Endothelial cell of umbilical vein (primary cell): ENCODE data around the gene NQO2. TPM values are rescaled to one million over a fixed set of nuclear protein-coding genes. Genes with fewer than 3 reads are reported as not detected.

ENCODE experiments used
- BruUV-seq: library from RNA; stranded (reverse); fragments of 400-500 nt; replicated peaks from 2 replicates; lab custom pipeline; 2021; lab: Mats Ljungman, UMichigan
- CTCF ChIA-PET: fragments of 300-600, 350-600 bp; sonication (Branson Sonifier 250); formaldehyde crosslinking; loops from one replicate; lab custom pipeline; 2021; ENCODE audit warnings: antibody characterized with exemption, inconsistent platforms; lab: Charles Lee
- POLR2A ChIA-PET: fragments of 300-600, 350-600 bp; sonication (Branson Sonifier 250); formaldehyde crosslinking; loops from one replicate; lab custom pipeline; 2021; ENCODE audit warnings: antibody characterized with exemption, inconsistent platforms; lab: Charles Lee
- DNase-seq: peaks from one replicate; pipeline ENCODE4 v3.0.0-alpha.2; 2011; ENCODE audit warnings: low read depth, low spot score
- FAIRE-seq: peaks from 2 replicates; lab custom pipeline; 2011; peaks lifted over from hg19 to GRCh38; lab: Jason Lieb, UNC
- H2AFZ ChIP-seq: 2 replicates; pipeline ENCODE4 v1.6.0; 2012; ENCODE audit warnings: low read depth, low read length, control low read depth, inconsistent platforms
- H3K27ac ChIP-seq: 2 replicates; pipeline ENCODE4 v1.5.1; 2011; ENCODE audit warnings: low read depth, mild to moderate bottlenecking, control low read depth, low read length, moderate library complexity; ENCODE audit not compliant: insufficient read depth
- H3K27me3 ChIP-seq, 2 experiments: 2 replicates each; pipeline versions ENCODE4 v1.6.0 to v1.6.1; 2011; ENCODE audit warnings: low read length in 2 of 2, mixed read lengths in 1 of 2; ENCODE audit not compliant: control insufficient read depth in 2 of 2, insufficient read depth in 2 of 2
- H3K36me3 ChIP-seq, 2 experiments: 2 replicates in 1 of 2; 3 replicates in 1 of 2; pipeline ENCODE4 v1.5.1; 2011; ENCODE audit warnings: low read length in 2 of 2, mild to moderate bottlenecking in 1 of 2, moderate library complexity in 1 of 2; ENCODE audit not compliant: control insufficient read depth in 2 of 2, insufficient read depth in 2 of 2; ENCODE audit errors: extremely low read depth in 1 of 2
- H3K4me1 ChIP-seq: 3 replicates; pipeline ENCODE4 v1.5.1; 2011; ENCODE audit warnings: mild to moderate bottlenecking, low read length; ENCODE audit not compliant: control insufficient read depth, insufficient read depth; ENCODE audit errors: extremely low read depth
- H3K4me2 ChIP-seq: 2 replicates; pipeline ENCODE4 v1.6.1; 2011; ENCODE audit warnings: low read length, control low read depth, mixed read lengths; ENCODE audit not compliant: insufficient read depth
- H3K4me3 ChIP-seq, 3 experiments: fragments of 200-600 bp in 1 of 3; sonication (generic), shearing (Covaris generic) in 1 of 3; replicated peaks in 1 of 3; 2 replicates each; pipeline ENCODE4 v1.5.1; 2011 to 2016; ENCODE audit warnings: control low read depth in 3 of 3, low read length in 3 of 3, mild to moderate bottlenecking in 2 of 3, inconsistent platforms in 1 of 3, low read depth in 1 of 3, moderate library complexity in 1 of 3; ENCODE audit not compliant: insufficient read depth in 1 of 3
- H3K79me2 ChIP-seq: 2 replicates; pipeline ENCODE4 v1.6.0; 2012; ENCODE audit warnings: low read length, inconsistent platforms; ENCODE audit not compliant: control insufficient read depth, insufficient read depth
- H3K9ac ChIP-seq: replicated peaks from 2 replicates; pipeline ENCODE3; 2011; ENCODE audit warnings: low read length, control low read depth; ENCODE audit not compliant: insufficient read depth; ENCODE audit errors: extremely low read depth
- H3K9me1 ChIP-seq: replicated peaks from 3 replicates; pipeline ENCODE4 v1.6.0; 2011; ENCODE audit warnings: mild to moderate bottlenecking, low read length; ENCODE audit not compliant: control insufficient read depth, insufficient read depth; ENCODE audit errors: extremely low read depth
- H3K9me3 ChIP-seq: replicated peaks from 2 replicates; pipeline ENCODE4 v1.5.1; 2012; ENCODE audit warnings: low read length, inconsistent platforms; ENCODE audit not compliant: control insufficient read depth, insufficient read depth
- H4K20me1 ChIP-seq: replicated peaks from 2 replicates; pipeline ENCODE3; 2011; ENCODE audit warnings: mild to moderate bottlenecking, low read length; ENCODE audit not compliant: control insufficient read depth, insufficient read depth; ENCODE audit errors: extremely low read depth
- CTCF ChIP-seq, 2 donors: IDR thresholded peaks; 1 replicate in 1 of 2; 2 replicates in 1 of 2; pipeline ENCODE4 v1.5.1; 2011; ENCODE audit warnings: low read length in 2 of 2, mild to moderate bottlenecking in 2 of 2, moderate library complexity in 2 of 2, control low read depth in 1 of 2, inconsistent platforms in 1 of 2, low read depth in 1 of 2; ENCODE audit not compliant: insufficient read depth in 1 of 2; ENCODE audit errors: extremely low read depth in 1 of 2
- EZH2 ChIP-seq: IDR thresholded peaks from 2 replicates; pipeline ENCODE4 v1.6.1; 2012; ENCODE audit warnings: borderline replicate concordance, low read depth, mild to moderate bottlenecking, moderate library complexity, low read length, inconsistent platforms; ENCODE audit not compliant: severe bottlenecking
- FOS ChIP-seq: IDR thresholded peaks from 2 replicates; pipeline ENCODE4 v1.6.1; 2011; ENCODE audit warnings: mild to moderate bottlenecking, low read length, moderate library complexity, borderline replicate concordance; ENCODE audit not compliant: insufficient read depth
- GATA2 ChIP-seq: IDR thresholded peaks from 2 replicates; pipeline ENCODE4 v1.7.0; 2011; ENCODE audit warnings: low read depth, mild to moderate bottlenecking, moderate library complexity, mixed read lengths, low read length; ENCODE audit not compliant: insufficient read length, insufficient read depth
- JUN ChIP-seq: IDR thresholded peaks from 2 replicates; pipeline ENCODE4 v1.6.1; 2011; ENCODE audit warnings: borderline replicate concordance, low read depth; ENCODE audit not compliant: insufficient read length, insufficient read depth
- MAX ChIP-seq: IDR thresholded peaks from 2 replicates; pipeline ENCODE4 v1.6.1; 2011; ENCODE audit not compliant: insufficient read depth, insufficient read length
- MYC ChIP-seq: IDR thresholded peaks from one replicate; pipeline ENCODE4 v1.6.1; 2011; ENCODE audit warnings: mild to moderate bottlenecking, low read depth, low read length
- POLR2A ChIP-seq: IDR thresholded peaks from 2 replicates; pipeline ENCODE4 v1.6.1; 2012; ENCODE audit warnings: low read depth, mild to moderate bottlenecking, control low read depth, low read length
- POLR2AphosphoS5 ChIP-seq: IDR thresholded peaks from 2 replicates; pipeline ENCODE4 v1.6.1; 2012; ENCODE audit warnings: low read depth, mild to moderate bottlenecking, control low read depth, low read length, moderate library complexity; ENCODE audit not compliant: insufficient read depth
- dilution Hi-C: fragments of 300-500 bp; cut with MboI; formaldehyde crosslinking; loops from one replicate; pipeline ENCODE4 v1.15.0; 2019; ENCODE audit warnings: low sequenced_read_pairs; ENCODE audit not compliant: extremely low pct_ligation_motif_present
- intact Hi-C: fragments of 100-400 bp; cut with micrococcal nuclease; formaldehyde crosslinking; loops from one replicate; pipeline ENCODE4 v1.10.0; 2022
- polyA plus RNA-seq, 4 experiments: library from polyadenylated mRNA; depleted of rRNA in 3 of 4; stranded (reverse) in 3 of 4; unstranded in 1 of 4; fragments of >200 nt; gene quantifications; 2 replicates each; pipeline versions ENCODE4 v1.2.1 to v1.2.3, GENCODE V29; 2011 to 2012; ENCODE audit warnings: missing spikeins in 1 of 4
- total RNA-seq: library from RNA; stranded (reverse); gene quantifications from 2 replicates; pipeline ENCODE4 v1.2.3, GENCODE V29; 2021

The NQO2 gene
- total and polyA plus RNA-seq, 2 donors (not counting 3 experiments of a cell fraction or from before 2014, with no cell fraction given) = 27.6 to 48.0 TPM

GRCh38 chr6:3011158-3011557, 11.5 kb downstream of the NQO2 start:
- Histone ChIP-seq H3K79me2 (no peaks in the 10 kb centered on the region), H3K27ac (no peak overlapping the region), H3K4me3 (no peak overlapping the region), H2AFZ (no peak overlapping the region), H3K27me3 (no peaks in the 10 kb centered on the region), H3K9ac (no peak overlapping the region), H4K20me1 (no peaks in the 10 kb centered on the region), H3K4me2 (no peak overlapping the region), H3K9me3 (no peaks in the 10 kb centered on the region), H3K36me3 (peaks cover 0 to 3% of the 10 kb centered on the region in 2 experiments), H3K4me1 (peaks cover 6% of the 10 kb centered on the region), H3K9me1 (no peaks in the 10 kb centered on the region)
- DNase-seq (no peak), FAIRE-seq (no peak)
- no peak for TF ChIP-seq GATA2
- no peak for TF ChIP-seq MYC
- TF ChIP-seq FOS = no peak
- no peak for TF ChIP-seq MAX
- TF ChIP-seq POLR2A = no peak
- TF ChIP-seq JUN = no peak
- TF ChIP-seq POLR2AphosphoS5 = no peak
- TF ChIP-seq CTCF (IDR thresholded peaks at IDR 0.05; ENCODE audit: extremely low read depth in 1 of 2, insufficient read depth in 1 of 2, low read depth in 1 of 2, low read length in 2 of 2) = no peak
- no peak for TF ChIP-seq EZH2
- intact Hi-C loops (no loop called here), dilution Hi-C loops (no loop called here)
- BruUV-seq = no TSS peak
- ChIA-PET POLR2A (interaction anchor here (0.5 kb wide), 1 partner anchor 32 kb away, joined by 3 read pairs; no protein-coding TSS in a partner anchor), CTCF (interaction anchor here (1.0 to 3.0 kb wide), 2 partner anchors 9 to 10 kb away, joined by 3 to 25 read pairs; partner anchors contain the start of gene NQO2)
